Measurements from ENCODE around the gene EDRF1.

DNA sequence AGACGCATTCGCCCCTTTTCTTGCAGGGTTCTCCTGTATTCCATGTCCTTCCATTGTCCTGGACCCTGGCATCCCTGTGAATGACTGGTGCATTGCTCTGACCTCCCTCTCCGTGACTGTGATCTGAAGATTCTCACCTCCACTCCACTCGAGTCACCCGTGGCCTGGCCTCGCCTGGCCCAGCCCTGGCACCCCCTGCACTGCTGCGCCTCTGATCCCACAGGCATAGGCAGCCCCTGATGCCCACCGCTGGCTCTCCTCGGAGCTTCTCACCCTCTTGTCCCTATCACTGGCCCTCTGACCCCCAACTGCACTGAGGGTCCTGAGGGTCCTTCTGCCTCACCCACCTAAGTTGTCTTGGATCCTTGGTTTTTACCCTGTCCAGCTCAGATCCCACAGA, 58.3 kb downstream of the EDRF1 start:
- TF ChIP-seq CTCF (conservative IDR thresholded peaks at IDR 0.05 in 1 of 2, IDR thresholded peaks at IDR 0.05 in 1 of 2; ENCODE audit: extremely low read depth in 1 of 2, insufficient read depth in 1 of 2, low read depth in 1 of 2, low read length in 2 of 2) (no peak), EZH2 (IDR thresholded peaks at IDR 0.05; ENCODE audit: borderline replicate concordance, low read length) (no peak)
